Colonic mucosa (tissue), 4 donors: ENCODE data around the gene OXCT1. TPM values are rescaled to one million over a fixed set of nuclear protein-coding genes. Genes with fewer than 3 reads are reported as not detected.
"Not testable (repeated sequence)": the region's sequence is repeated elsewhere in the genome, so short reads cannot be mapped to it uniquely, and the experiment has no call there.

Source experiments
- DNase-seq: peaks from one replicate; pipeline ENCODE4 v3.0.0-alpha.2; 2020
- H3K27ac ChIP-seq: fragments of 200-600 bp; one replicate; pipeline ENCODE4 v1.8.0; 2021
- H3K27me3 ChIP-seq: fragments of 200-600 bp; one replicate; pipeline ENCODE4 v1.8.0; 2021
- H3K36me3 ChIP-seq: fragments of 200-600 bp; one replicate; pipeline ENCODE4 v1.8.0; 2021
- H3K4me1 ChIP-seq: fragments of 200-600 bp; one replicate; pipeline ENCODE4 v1.8.0; 2021; ENCODE audit warnings: mild to moderate bottlenecking
- H3K4me3 ChIP-seq: fragments of 200-600 bp; one replicate; pipeline ENCODE4 v1.8.0; 2021
- H3K9ac ChIP-seq, 2 donors: one replicate each; pipeline ENCODE4 v1.7.0; 2013; ENCODE audit warnings: control low read depth in 2 of 2, low read depth in 2 of 2, low read length in 2 of 2
- H3K9me3 ChIP-seq: fragments of 200-600 bp; one replicate; pipeline ENCODE4 v1.8.0; 2021
- CTCF ChIP-seq: fragments of 200-600 bp; IDR thresholded peaks from one replicate; pipeline ENCODE4 v1.8.0; 2022; ENCODE audit warnings: antibody characterized with exemption, mild to moderate bottlenecking
- intact Hi-C: fragments of 100-400 bp; cut with DNase I; formaldehyde crosslinking; loops from one replicate; pipeline ENCODE4 v1.14.1; 2022
- total RNA-seq, 2 donors: library from RNA; stranded (reverse); fragmentation: NEBNext Ultra II Directional in 1 of 2; extraction: Animal tissue kit (Norgen Biotek cat#: 25700) in 1 of 2; gene quantifications; one replicate each; pipeline ENCODE4 v1.2.1, GENCODE V29; 2021
- donor health status: healthy.
- donor health status: DM: no; HTN: no; CAD: no.
- donor health status: DM: no; HTN: no; CAD: no.

OXCT1 gene
- total RNA-seq, 2 donors from 2014 or later: 23.8 to 31.3 TPM

- no peak for TF ChIP-seq CTCF
- Histone ChIP-seq H3K27me3 (no peaks in the 10 kb centered on the region), H3K36me3 (no peaks in the 10 kb centered on the region), H3K9ac (no peak overlapping the region), H3K4me1 (no peaks in the 10 kb centered on the region), H3K4me3 (no peak overlapping the region), H3K27ac (no peak overlapping the region), H3K9me3 (no peaks in the 10 kb centered on the region)
- DNase-seq: no peak
- intact Hi-C loops: no loop called here
Observed at GRCh38 chr5:41747708-41748107, 122.5 kb downstream of the OXCT1 start.

GRCh38 chr5:41747301-41747700 lies 122.9 kb downstream of the OXCT1 start:
- Histone ChIP-seq H3K27ac (no peak overlapping the region), H3K27me3 (no peaks in the 10 kb centered on the region), H3K9me3 (no peaks in the 10 kb centered on the region), H3K9ac (no peak overlapping the region), H3K4me1 (no peaks in the 10 kb centered on the region), H3K4me3 (no peak overlapping the region), H3K36me3 (no peaks in the 10 kb centered on the region)
- intact Hi-C loops: no loop called here
- TF ChIP-seq CTCF: no peak
- DNase-seq: no peak

- H3K4me3 ChIP-seq, H3K4me1 ChIP-seq, H3K36me3 ChIP-seq, intact Hi-C loops, H3K9ac ChIP-seq, H3K9me3 ChIP-seq, DNase-seq, H3K27ac ChIP-seq, H3K27me3 ChIP-seq: not testable (repeated sequence)
Observed at GRCh38 chr5:41742608-41743007, 127.6 kb downstream of the OXCT1 start.

- Histone ChIP-seq H3K9me3 (no peaks in the 10 kb centered on the region), H3K4me1 (no peaks in the 10 kb centered on the region), H3K27ac (no peak overlapping the region), H3K27me3 (no peaks in the 10 kb centered on the region), H3K4me3 (no peak overlapping the region), H3K36me3 (no peaks in the 10 kb centered on the region), H3K9ac (no peak overlapping the region)
- TF ChIP-seq CTCF: no peak
- DNase-seq: no peak
- intact Hi-C loops: no loop called here
Observed at GRCh38 chr5:41738710-41739354, 131.4 kb downstream of the OXCT1 start.

GRCh38 chr5:41736641-41737040 lies 133.6 kb downstream of the OXCT1 start:
- intact Hi-C loops: no loop called here
- Histone ChIP-seq H3K27me3 (no peaks in the 10 kb centered on the region), H3K4me3 (no peak overlapping the region), H3K36me3 (no peaks in the 10 kb centered on the region), H3K9ac (no peak overlapping the region), H3K4me1 (no peaks in the 10 kb centered on the region), H3K9me3 (no peaks in the 10 kb centered on the region), H3K27ac (no peak overlapping the region)
- TF ChIP-seq CTCF: no peak
- no peak for DNase-seq

GRCh38 chr5:41735213-41735612 lies 135.0 kb downstream of the OXCT1 start:
- Histone ChIP-seq H3K4me1 (no peaks in the 10 kb centered on the region), H3K4me3 (no peak overlapping the region), H3K36me3 (no peaks in the 10 kb centered on the region), H3K27ac (no peak overlapping the region), H3K9ac (no peak overlapping the region), H3K27me3 (no peaks in the 10 kb centered on the region), H3K9me3 (no peaks in the 10 kb centered on the region)
- TF ChIP-seq CTCF: no peak
- no peak for DNase-seq
- intact Hi-C loops: no loop called here

GRCh38 chr5:41729381-41729780 lies 140.8 kb downstream of the OXCT1 start:
- not testable (repeated sequence) for H3K4me3 ChIP-seq, H3K4me1 ChIP-seq, H3K27me3 ChIP-seq, H3K27ac ChIP-seq, DNase-seq, H3K9me3 ChIP-seq, H3K36me3 ChIP-seq, H3K9ac ChIP-seq
- intact Hi-C loops: loop anchor here (10.0 kb wide), 1 partner anchor 105 kb away; no protein-coding TSS in a partner anchor
